ENCODE results near the gene SLC25A48.

GRCh38 chr5:135851186-135851914, 16.9 kb downstream of the SLC25A48 start:
- TF ChIP-seq ZBTB11 (tag by site-specific recombination; conservative IDR thresholded peaks at IDR 0.05; ENCODE audit: low read depth) (no peak), ZNF670 (tag by site-specific recombination; IDR thresholded peaks at IDR 0.05; ENCODE audit: low read depth) (no peak), ZBTB6 (tag by site-specific recombination; IDR thresholded peaks at IDR 0.05) (no peak), ZNF501 (tag by site-specific recombination; IDR thresholded peaks at IDR 0.05) (no peak), ZNF629 (tag by site-specific recombination; IDR thresholded peaks at IDR 0.05) (no peak), CTCF (tag by site-specific recombination; IDR thresholded peaks at IDR 0.05) (no peak), ZNF548 (tag by site-specific recombination; IDR thresholded peaks at IDR 0.05) (no peak), HOXC10 (CRISPR knock-in tag; IDR thresholded peaks at IDR 0.05) (no peak), PRDM10 (tag by site-specific recombination; IDR thresholded peaks at IDR 0.05) (no peak), ZNF121 (tag by site-specific recombination; IDR thresholded peaks at IDR 0.05) (no peak), ZNF24 (tag by site-specific recombination; IDR thresholded peaks at IDR 0.05) (no peak)

Data from HEK293 (cell line).